Mucosa of descending colon (tissue), 3 donors: ENCODE results near the gene POLR2F. TPM values are rescaled to one million over a fixed set of nuclear protein-coding genes. Genes with fewer than 3 reads are reported as not detected.

Experiments used
- ATAC-seq: fragments of 200-7000 bp; cut with Tn5 transposase; one replicate; pipeline ENCODE4 v1.9.1; 2020; ENCODE audit warnings: mild to moderate bottlenecking, moderate library complexity
- DNase-seq, 3 donors: peaks; one replicate each; pipeline ENCODE4 v3.0.0-alpha.2; 2020
- H3K36me3 ChIP-seq: fragments of 200-600 bp; one replicate; pipeline ENCODE4 v1.8.0; 2021; ENCODE audit warnings: low read depth, mild to moderate bottlenecking
- H3K4me1 ChIP-seq: fragments of 200-600 bp; one replicate; pipeline ENCODE4 v1.8.0; 2021; ENCODE audit warnings: low read depth, mild to moderate bottlenecking
- H3K4me3 ChIP-seq: fragments of 200-600 bp; one replicate; pipeline ENCODE4 v1.8.0; 2021; ENCODE audit warnings: mild to moderate bottlenecking
- H3K9me3 ChIP-seq: fragments of 200-600 bp; one replicate; pipeline ENCODE4 v1.8.0; 2021; ENCODE audit warnings: mild to moderate bottlenecking
- intact Hi-C, 2 donors: fragments of 100-400 bp; cut with DNase I in 1 of 2; cut with micrococcal nuclease in 1 of 2; formaldehyde crosslinking; loops; one replicate each; pipeline versions ENCODE4 v1.11.0 to v1.11.1; 2022; cut with DNase I, micrococcal nuclease
- total RNA-seq, 3 donors: library from RNA; stranded (reverse); fragmentation: NEBNext Ultra II Directional in 2 of 3; extraction: Animal tissue kit (Norgen Biotek cat#: 25700) in 2 of 3; gene quantifications; one replicate each; pipeline versions ENCODE4 v1.2.1 to v1.2.4, GENCODE V29; 2021 to 2023
- TF ChIP-seq, protein P1 (sequence below): fragments of 200-600 bp; IDR thresholded peaks from one replicate; pipeline ENCODE4 v1.8.0; 2022; ENCODE audit warnings: antibody characterized with exemption, mild to moderate bottlenecking
- donor health status: DM: no; HTN: no; CAD: no; lungs with moderate emphysema.
- donor health status: DM: no; HTN: no; CAD: no.
- donor health status: DM: no; HTN: yes; CAD: no.

POLR2F gene
- total RNA-seq, 3 donors from 2014 or later: 54.4 to 69.3 (median 61.3) TPM

DNA sequence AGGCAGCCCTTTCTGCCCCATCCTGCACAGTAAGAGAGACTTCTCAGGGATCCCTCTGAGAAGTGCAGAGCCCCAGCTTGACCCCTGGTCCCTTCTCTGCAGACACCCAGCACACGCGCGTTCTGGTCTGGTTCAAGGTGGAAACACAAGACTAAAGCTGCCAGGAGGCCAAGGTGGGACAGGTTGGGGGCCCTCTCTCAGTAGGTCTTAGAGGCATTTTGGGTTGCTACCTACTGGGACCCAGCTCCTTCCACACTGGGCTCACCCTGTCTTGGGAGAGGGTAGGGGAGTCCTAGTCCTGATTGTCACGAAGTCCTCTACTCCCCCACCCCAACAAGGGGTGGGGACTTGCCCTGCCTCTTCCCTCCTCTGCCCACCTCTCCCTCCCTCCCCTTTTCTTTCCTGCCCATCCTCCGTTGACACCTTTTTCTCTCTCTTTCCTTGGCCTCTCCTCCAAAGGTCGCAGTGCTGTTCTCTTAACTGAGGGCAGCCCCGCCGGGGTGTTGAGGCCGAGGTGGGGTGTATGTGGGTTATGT, 31.6 kb downstream of the POLR2F start:
- TF ChIP-seq, protein P1, sequence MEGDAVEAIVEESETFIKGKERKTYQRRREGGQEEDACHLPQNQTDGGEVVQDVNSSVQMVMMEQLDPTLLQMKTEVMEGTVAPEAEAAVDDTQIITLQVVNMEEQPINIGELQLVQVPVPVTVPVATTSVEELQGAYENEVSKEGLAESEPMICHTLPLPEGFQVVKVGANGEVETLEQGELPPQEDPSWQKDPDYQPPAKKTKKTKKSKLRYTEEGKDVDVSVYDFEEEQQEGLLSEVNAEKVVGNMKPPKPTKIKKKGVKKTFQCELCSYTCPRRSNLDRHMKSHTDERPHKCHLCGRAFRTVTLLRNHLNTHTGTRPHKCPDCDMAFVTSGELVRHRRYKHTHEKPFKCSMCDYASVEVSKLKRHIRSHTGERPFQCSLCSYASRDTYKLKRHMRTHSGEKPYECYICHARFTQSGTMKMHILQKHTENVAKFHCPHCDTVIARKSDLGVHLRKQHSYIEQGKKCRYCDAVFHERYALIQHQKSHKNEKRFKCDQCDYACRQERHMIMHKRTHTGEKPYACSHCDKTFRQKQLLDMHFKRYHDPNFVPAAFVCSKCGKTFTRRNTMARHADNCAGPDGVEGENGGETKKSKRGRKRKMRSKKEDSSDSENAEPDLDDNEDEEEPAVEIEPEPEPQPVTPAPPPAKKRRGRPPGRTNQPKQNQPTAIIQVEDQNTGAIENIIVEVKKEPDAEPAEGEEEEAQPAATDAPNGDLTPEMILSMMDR: no peak
- H3K9me3 ChIP-seq: no peaks in the 10 kb centered on the region
- peaks cover 2% of the 10 kb centered on the region for H3K4me1 ChIP-seq
- no peak overlapping the region for H3K4me3 ChIP-seq
- DNase-seq (no peak), ATAC-seq (no peak)
- intact Hi-C loops: no loop called here
- no peaks in the 10 kb centered on the region for H3K36me3 ChIP-seq

DNA sequence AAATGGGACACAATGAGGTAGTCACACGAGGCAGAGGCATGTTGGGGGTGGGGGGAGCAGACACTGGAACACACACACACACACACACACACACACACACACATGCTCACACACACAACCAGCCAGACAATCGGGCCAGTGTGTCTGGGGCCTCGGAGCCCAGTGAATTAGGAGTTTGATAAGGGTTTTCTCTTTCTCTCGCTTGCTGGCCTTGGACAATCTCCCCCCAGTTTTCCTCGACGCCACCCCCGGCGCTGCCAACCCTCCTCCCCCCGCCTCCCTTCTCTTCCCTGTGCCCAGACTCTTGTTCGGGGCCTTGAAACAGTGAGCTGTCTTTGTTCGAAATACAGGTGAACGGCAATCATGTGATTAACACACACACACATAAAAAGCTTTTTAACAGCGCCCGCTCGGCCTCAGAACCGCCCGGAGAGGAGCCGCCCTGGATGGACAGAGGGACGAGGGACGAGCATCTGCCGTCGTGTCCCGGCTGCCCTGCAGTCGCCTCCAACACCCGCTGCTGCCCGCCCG, 32.3 kb downstream of the POLR2F start:
- no peak for DNase-seq
- no peaks in the 10 kb centered on the region for H3K9me3 ChIP-seq
- intact Hi-C loops: no loop called here
- TF ChIP-seq, protein P1: no peak
- peaks cover 2% of the 10 kb centered on the region for H3K4me1 ChIP-seq
- no peak for ATAC-seq
- no peaks in the 10 kb centered on the region for H3K36me3 ChIP-seq
- H3K4me3 ChIP-seq: no peak overlapping the region

DNA sequence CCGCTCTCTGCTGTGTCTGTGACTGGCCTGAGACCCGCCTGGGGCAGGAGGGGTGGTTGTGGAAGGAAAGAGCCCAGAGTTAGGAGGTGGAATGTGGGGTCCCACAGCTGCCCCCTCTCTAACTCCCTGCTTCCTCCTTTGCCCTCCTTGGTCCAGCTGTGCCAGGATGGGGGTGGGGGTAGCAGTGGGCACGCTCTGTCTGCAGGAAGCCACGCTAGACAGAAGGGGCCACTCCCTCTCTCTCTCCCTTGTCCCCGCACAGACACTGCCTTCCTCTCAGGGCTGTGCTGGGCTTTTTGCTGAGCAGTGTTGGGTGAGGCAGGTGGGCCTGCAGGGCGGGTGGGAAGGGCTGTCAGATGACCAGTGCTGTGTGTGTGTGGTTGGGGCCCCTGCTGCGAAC, 32.9 kb downstream of the POLR2F start:
- no peak for ATAC-seq
- no peak for DNase-seq
- TF ChIP-seq, protein P1: no peak
- Histone ChIP-seq H3K9me3 (no peaks in the 10 kb centered on the region), H3K4me3 (no peak overlapping the region), H3K36me3 (no peaks in the 10 kb centered on the region), H3K4me1 (peaks cover 2% of the 10 kb centered on the region)
- intact Hi-C loops: no loop called here

DNA sequence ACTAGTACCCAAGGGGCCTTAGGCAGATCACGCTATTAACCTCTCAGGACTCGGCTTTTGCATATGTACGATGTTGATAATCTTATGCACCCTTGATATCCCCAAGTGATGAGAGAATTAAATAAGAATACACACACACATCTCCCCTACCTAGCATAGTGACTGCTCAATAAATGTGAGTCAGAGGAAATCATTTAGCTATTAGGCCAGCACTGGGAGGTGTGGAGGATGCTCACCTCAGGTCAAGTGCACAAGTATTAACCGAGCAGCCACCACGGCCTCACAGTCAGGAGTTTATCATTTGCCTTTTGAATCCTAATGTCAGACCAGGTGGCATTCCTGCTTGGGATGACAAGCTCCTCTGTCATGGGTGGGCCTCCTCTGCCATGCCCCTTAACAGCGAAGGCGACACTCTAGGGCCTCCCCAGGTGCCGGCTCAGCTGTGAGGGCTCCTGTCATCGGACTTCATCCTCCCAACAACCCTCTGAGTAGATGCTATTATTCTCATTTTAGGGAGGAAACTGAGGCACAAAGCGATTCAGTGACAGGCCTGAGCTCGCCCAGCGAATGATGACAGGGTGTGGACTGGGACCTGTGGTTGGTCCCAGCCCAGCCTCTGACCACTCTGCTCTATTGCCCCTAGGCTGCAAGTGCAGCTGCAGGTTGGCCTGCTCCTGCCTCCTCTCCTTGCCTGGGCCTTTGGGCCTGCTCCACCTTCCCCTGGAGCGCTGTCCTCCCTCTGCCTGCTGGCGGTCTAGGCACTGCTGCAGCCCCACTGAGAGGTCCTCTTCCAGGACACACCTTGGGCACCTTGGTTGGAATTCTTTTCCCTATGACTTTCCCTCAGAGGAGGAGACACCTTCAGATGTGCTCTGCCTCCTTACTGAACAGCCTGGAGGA, 35.9 kb downstream of the POLR2F start:
- no peaks in the 10 kb centered on the region for H3K9me3 ChIP-seq
- H3K4me3 ChIP-seq: no peak overlapping the region
- intact Hi-C loops: no loop called here
- H3K4me1 ChIP-seq: no peaks in the 10 kb centered on the region
- no peak for DNase-seq
- H3K36me3 ChIP-seq: no peaks in the 10 kb centered on the region
- no peak for ATAC-seq
- TF ChIP-seq, protein P1: no peak

DNA sequence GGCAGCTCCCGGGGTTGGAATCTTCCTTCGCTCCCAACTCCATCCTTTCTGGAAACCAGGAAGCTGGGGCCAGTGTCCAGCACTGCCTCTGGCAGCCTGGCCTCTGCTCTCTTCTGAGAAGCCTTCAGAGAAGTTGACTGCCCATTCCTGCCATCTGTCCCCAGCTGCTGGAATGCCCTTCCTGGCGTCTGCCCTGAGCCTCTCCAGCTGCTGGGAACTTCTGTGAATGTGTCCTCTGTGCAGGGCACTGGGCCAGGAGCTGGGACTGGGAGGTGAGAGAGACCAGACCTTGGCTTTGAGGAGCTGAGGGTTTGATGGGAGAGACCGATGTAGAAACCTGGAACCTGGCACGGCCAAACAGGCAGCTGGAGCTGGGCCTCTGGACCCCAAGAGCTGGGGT, 36.8 kb downstream of the POLR2F start:
- H3K4me3 ChIP-seq: no peak overlapping the region
- ATAC-seq: no peak
- no peak for DNase-seq
- intact Hi-C loops: no loop called here
- H3K36me3 ChIP-seq: no peaks in the 10 kb centered on the region
- H3K9me3 ChIP-seq: no peaks in the 10 kb centered on the region
- TF ChIP-seq, protein P1: no peak
- H3K4me1 ChIP-seq: no peaks in the 10 kb centered on the region
